ENCODE results near the gene ATG12.
"Not testable (repeated sequence)": the region's sequence is repeated elsewhere in the genome, so short reads cannot be mapped to it uniquely, and the experiment has no call there.

The ATG12 gene

DNA sequence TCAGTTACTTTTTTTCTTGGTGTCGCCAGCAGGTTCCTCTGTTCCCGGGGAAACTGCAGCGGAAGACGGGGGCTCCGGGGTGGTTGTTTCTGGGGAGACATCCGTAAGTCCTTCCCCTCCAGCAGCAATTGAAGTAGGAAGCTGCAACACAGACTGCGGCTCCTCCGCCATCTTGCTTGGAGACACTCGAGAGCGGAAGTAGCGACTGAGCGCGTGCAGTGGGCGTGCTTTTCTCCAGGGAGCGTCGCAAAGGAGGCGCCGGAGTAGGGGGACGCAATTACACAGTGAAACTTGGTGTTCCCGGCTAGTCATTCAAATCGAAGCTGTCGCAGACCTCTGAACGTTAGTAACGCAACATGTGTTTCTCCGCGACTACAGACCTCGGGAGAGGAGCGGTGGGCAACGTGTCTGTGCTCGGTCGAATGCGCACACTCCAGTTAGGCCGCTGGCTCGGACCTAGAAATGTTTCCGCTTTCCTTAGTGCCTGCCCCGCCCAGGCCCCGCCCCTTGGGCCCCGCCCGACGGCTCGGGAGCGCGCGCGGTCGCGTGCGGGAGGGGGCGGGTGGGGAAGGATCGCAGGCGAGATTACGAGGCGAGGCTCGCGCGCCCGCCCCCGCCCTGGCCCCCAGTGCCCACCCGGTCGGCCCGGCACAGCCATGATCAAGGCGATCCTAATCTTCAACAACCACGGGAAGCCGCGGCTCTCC is at the start of gene ATG12, which contains the start of gene AP3S1:
Gene ATG12, minus strand, starts transcription at position 184 of the 707 bp plus-strand sequence. Its CDS starts 13 bp downstream, at position 171.
Gene AP3S1, plus strand, starts transcription at position 554 of the 707 bp plus-strand sequence. Its CDS starts 103 bp downstream, at position 657.
- DNase-seq, result peak; percentile 86 to 93

DNA sequence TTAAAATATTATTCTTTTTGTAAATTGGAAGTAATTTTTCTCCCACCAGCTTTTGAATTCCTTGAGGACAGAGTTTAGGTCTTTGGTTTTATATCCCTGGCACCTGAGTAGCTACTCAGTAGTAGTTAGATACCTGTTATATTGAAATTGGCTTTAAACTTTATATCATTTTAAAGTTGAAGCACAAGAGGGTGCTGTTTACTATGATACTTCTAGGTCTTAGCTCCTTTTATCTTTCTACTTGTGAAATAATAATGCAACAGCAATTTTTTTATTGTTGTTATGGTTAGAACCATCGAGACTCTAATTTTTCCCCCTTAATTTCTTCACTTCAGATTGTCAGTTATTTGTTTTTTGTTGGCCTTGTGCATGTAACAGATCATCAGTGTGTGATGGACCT is 46.7 kb upstream of the ATG12 start:
- no peak for DNase-seq

DNA sequence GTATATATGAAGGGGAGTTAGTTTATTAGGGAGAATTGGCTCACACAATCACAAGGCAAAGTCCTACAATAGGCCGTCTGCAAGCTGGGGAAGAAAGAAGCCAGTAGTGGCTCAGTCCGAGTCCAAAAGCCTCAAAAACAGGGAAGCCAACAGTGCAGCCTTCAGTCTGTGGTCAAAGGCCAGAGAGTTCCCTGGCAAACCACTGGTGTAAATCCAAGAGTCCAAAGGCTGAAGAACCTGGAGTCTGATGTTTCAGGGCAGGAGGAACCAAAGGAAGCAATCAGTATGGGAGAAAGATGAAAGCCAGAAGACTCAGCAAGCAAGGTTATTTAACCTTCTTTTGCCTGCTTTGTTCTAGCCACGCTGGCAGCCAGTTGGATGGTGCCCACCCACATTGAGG is 43.8 kb upstream of the ATG12 start:
- not testable (repeated sequence) for DNase-seq

DNA sequence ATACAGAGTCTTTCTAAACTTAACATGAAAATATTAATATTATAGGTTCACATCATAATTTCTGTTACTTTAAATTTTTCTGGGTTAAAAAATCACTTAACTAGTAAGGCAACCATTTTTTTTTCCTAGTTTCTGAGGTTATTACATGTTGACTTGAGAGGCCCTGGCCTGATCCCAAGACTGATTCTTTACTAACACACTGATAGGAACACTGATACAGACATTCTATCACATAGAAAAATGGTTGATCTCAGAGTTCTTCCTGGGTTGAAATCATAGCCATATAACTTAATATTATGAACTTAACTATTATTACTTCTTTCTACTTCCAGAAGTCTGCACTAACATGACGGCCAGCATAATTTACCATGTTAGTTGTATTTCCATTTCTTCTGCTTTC is 43.3 kb upstream of the ATG12 start:
- DNase-seq, result no peak

DNA sequence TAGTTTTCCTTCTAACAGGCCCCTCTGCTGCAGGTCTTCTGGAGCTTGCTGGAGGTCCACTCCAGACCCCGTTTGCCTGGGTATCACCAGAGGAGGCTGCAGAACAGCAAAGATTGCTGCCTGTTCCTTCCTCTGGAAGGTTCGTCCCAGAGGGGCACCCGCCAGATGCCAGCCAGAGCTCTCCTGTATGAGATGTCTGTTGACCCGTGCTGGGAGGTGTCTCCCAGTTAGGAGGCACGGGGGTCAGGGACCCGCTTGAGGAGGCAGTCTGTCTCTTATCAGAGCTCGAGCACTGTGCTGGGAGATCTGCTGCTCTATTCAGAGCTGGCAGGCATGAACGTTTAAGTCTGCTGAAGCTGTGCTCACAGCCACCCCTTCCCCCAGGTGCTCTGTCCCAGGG is 41.1 kb upstream of the ATG12 start:
- DNase-seq, result not testable (repeated sequence)

DNA sequence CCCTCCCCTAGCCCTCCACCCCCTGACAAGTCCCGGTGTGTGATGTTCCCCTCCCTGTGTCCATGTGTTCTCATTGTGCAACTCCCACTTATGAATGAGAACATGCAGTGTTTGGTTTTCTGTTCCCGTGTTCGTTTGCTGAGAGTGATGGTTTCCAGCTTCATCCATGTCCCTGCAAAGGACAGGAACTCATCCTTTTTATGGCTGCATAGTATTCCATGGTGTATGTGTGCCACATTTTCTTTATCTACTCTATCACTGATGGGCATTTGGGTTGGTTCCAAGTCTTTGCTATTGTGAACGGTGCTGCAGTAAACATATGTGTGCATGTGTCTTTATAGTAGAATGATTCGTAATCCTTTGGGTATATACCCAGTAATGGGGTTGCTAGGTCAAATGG is 36.0 kb upstream of the ATG12 start:
- not testable (repeated sequence) for DNase-seq

DNA sequence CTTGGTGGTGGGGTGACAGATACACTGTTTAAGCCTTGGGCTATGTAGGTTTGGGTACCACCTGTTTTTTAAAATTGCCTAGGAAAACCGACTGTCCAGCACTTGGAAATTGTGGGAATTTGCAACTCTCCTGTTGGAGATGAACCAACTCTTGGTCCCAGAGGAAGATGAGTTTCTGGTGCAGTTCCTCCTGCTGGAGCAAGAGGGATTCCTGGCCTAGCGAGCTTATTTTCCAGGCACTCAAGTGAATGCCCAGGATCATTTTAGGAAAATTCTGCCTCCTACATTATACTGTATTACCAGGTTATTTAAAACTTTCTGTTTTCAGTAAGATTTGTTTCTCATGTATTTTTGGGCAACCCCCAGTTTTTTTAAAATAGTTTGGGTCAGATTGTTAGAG is 34.1 kb upstream of the ATG12 start:
- DNase-seq, result no peak

DNA sequence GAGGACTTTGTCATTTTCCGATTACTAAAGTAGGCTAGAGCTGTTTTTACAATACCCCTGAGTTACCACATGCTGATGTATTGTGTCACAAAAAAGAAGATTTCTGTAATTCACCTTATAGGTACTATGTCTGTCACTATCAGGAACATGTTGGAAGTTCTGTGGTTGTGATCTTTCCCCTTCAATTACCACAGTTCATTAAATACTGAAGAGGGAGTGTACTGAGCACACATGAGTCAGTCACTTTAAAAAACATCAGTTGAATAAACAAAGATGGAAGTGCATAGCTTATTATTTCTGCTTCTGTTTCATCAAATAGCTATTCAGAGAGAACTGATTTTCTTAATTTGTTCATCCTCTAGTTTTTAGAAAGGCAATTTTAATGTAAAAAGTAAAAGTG is 32.0 kb upstream of the ATG12 start:
- peak; percentile 1 to 4 for DNase-seq

DNA sequence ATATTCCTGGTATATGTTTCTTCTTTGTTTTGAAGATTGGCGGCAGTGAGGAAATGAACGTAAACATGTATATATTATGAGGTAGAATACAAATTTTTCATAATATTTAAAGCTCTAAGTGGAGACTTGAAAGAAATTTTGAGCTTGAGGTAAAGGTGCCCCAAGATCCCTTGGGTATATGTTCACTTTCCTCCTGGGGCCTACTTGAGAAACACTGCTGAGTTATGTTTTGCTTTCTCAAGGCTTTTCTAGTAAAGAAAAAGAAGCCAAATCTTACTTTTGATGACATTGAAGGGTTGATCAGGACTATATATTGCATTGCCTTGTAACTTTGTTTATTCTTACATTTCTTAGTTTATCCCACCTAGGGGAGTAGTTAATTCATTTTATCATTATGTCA is 31.1 kb upstream of the ATG12 start:
- no peak for DNase-seq

DNA sequence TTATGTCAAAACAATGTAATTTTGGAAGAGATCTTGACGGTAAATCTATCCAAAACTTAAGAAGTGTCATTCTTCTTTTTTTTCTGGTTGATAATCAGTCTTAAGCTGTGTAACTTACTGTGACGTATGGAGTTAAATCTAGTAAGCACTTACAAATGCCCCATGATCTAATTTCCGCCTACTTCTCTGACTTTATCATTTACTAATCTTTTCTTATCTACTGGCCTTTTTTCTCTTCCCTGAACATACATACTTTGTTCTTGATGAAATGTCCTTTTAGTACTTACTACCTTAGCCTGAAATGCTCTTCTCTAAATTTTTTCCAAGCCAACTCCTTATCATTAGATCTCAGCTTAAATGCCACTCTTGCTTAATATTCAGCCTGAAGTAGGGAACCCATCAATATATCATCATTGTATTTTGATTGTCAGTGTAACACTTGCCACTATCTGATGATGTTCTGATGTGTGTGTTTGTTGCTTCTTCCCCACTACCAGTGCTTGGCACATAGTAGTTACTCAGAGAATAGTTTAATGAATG is 28.0 kb upstream of the ATG12 start:
- no peak for DNase-seq

DNA sequence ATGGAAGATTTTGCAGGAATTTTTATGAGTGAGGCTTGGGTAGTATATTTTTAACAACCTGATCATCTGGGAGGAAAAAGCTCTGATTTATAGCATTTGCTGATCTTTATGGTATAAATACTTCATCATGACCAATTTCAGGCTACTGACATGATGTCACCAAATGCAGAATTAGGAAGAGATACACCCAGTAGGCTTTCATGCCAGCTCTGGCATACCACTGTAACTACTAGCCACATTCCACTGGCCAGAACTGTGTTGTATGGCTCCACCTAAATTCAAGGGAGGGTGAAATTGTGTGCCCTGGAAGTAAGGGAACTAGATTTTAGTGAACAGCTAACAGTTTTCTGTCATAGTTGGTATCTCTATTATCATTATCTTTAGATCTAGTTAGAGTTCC is 18.0 kb upstream of the ATG12 start:
- DNase-seq, result no peak

DNA sequence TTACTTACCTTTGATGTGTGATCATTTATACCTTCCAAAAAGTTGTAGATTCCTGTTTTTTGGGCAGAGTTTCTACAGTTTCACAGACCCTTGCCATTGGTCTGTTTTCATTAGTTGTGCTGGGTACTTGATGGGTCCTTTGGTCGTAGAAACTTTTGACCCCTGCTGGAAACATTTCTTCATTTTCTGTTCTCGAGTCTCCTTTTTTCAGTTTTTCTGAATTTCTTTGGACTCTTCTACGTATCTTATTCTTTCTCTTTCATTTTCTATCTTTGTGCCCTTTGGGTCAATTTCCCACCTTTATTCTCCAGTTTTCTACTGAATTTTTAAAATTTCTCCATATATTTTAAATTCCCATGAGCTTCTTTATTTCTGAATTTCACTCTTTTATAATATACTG is 17.0 kb upstream of the ATG12 start:
- DNase-seq, result no peak

DNA sequence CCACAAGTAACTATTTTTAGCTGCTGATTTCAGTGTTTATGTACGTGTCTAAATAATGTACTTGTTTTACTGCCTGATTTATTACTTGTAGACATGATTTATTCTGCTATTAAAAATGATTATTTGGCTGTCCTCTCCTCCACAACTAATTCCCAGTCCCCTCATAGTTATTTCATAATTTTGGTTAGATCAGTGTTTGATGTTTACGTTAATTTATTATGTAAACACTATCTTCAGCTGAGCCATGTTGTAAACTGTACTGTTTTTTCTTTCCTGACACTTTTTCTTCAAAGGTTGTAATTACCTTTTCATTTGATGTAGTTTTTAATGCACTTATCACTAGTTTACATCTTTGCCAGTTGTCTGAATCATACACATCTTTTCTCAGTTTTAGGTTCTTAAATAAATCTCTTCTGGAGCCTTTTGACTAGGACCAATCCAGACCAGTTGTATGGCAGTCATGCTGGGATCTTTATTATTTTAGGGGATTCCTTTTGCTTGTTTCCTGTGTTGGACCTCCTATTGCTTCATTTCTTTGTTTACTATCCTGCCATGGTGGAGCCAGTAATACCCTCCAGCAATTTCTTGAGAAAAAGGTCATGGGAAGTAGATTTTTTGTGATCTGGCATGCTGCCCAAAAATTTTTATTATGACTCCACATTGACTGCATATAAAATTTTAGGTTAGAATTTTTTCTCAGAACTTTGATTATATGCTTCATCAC is 16.4 kb upstream of the ATG12 start:
- no peak for DNase-seq

DNA sequence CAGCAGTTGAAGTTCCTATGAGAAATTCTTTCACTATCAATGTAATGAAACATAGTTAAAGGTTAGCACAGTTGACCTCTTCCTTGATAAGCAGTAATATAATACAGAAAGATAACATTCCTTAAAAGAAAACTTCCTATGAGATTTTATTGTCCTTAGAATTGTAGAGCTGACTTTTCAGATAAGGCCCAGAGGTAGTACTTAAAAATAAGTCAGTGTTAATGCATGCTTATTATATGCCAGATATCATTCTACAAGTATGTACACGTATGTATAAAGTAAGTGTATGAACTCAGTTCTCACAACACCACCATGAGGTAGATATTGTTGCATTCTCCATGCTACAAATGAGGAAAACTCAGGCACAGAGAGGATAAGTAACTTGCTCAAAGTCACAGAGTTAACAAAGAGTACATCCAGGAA is 15.7 kb upstream of the ATG12 start:
- no peak for DNase-seq

DNA sequence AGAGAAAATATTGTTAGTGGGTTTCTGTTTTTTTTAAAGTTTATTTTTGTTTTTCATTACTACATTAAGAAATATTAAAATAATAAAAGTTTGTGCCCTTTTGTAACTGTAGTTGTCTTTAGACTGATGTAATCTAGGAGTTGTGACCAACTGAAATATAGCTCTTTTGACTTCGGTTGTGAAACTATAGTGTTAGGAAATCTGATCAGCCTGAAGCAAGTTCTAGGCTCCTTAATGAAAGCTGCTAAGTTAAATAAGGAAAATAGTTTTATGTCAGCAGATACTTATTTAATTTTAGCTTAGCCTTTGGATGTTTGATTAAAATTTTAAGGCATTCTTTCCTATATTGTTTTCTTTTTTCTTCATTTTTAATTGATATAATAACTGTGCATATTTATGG is 14.6 kb upstream of the ATG12 start:
- DNase-seq, result no peak

DNA sequence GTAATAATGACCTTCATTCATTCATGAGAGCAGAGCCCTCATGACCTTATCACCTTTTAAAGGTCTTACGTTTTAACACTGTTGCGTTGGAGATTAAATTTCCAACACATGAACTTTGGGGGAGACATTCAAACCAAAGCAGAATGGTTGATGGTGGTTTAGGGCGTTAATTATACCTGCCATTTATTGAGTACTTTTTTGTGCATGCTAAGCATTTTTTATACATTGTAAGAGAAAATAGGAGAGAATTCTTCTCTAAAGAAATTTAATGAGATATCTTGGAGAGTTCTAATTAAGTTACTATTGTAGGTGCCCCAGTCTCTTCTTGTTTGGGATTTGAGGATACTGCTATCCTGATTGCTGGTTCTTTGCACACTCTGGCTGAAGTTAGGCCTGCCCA is 12.8 kb upstream of the ATG12 start:
- no peak for DNase-seq

DNA sequence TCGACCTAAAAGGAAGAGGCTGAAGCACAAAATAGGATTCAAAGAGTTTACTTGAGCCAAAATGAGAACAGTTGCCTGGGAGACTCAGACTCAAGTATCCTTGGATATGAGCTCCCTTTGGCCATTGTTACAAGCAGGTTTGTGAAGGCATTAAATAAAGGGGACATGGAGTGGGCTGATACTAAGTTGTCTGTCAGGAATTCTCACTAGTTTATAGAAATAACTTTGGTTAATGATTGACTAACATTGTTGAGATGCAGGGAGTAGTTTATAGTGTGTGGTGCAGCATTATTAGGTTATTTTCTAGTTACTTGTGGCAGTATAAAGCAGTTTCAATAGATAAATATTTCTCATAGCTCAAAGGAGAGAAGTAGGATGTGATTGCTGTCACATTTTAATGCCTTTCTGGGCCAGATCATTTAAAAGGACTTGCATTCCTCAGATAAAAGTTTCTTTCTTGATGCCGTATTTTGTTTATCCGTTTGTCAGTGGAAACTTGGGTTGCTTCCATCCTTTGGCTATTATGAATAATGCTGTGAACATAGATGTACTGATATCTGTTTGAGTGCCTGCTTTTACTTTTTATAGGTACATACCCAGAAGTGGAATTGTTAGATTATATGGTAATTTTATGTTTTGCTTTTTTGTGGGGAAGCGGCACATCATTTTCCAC is 9.5 kb upstream of the ATG12 start:
- DNase-seq, result no peak

DNA sequence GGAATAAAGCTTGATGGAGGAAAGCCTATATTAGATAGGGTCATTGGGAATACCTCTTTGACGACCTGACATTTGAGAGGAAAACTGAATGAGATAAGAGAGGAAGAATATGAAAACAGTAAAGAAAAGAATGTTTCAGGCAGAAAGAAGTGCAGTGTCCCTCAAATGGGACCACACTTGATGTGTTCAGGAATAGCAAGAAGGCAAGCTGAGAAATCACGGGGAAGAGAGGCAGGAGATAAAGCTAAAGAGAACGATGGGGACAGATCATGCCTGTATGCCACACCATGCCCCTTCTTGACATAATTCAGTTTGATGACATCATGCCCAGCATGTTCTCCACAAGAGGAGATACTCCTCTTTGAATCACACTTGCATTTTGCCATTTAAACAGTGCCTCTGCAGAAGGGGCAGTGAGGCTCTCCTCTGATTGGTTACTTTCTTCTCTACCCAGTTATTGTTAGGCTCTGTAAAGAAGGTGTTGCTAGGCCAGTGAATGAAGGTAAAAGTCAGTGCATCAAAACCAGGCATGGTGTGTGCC is 8.0 kb upstream of the ATG12 start:
- DNase-seq, result no peak

DNA sequence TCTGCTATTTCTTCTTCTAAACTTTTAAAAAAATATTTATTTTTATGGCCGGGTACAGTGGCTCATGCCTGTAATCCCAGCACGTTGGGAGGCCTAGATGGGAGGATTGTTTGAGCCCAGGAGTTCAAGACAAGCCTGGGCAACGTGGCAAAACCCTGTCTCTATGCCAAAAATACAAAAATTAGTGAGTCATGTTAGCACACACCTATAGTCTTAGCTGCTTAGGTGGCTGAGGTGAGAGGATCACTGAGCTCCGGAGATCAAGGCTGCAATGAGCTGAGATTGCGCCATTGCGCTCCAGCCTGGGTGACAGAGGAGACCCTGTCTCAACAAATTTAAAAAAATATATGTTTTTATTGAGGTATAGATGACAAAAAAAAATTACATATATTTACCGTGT is 5.9 kb upstream of the ATG12 start:
- DNase-seq, result no peak

DNA sequence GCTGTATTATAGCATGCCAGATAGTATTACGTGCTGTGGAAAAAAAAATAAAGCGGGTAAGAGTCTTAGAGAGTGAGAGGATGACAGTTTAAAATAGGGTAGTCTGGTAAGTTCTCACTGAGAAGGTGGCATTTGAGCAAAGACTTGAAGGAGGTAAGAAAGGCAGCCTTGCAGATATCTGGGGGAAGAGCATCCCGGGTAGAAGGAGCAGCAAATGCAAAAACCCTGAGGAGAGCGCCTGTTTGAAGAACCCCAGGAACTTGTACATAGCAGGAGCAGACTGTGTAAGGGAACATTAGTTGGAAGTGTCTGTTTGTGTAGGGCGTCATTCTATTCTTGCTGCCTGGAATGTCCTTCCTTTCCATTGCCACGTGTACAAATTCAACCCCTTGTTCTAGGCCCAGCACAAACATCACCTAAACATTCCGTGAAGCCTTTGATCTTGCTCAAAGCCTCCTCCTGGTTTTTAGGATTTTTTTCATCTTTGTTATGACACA is 3.0 kb upstream of the ATG12 start:
- no peak for DNase-seq

DNA sequence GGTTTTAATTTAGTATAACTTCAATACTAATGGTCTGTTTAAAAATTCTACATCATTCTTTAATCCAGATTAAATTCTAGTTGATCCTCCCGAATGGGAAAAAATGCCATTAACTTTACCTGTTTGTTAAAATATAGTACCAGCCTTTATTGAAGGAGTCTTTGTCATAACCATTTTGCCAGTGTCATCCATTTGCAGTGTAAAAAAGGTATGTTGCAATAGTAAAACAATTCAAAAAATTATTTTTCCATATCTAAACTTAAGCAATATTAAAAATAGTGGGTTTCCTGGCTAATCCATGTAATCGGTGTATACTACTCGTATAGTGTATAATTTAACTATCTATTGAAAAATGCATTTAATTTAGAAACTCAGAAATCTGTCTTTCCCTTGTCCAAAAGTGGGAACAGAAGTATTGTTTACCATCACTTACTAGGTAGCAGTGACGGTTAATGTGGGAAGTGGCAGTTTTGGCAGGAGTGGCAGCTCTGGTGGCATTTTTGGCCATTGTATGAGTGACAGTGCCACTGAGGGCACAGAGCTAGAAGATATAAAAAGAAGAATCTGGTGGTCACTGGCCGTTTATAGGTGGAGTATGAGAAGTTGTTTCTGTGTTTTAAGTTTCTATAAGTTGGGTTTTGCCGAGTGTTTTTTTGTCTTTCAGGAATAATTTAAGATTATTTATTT is 2.2 kb upstream of the ATG12 start:
- DNase-seq, result no peak

DNA sequence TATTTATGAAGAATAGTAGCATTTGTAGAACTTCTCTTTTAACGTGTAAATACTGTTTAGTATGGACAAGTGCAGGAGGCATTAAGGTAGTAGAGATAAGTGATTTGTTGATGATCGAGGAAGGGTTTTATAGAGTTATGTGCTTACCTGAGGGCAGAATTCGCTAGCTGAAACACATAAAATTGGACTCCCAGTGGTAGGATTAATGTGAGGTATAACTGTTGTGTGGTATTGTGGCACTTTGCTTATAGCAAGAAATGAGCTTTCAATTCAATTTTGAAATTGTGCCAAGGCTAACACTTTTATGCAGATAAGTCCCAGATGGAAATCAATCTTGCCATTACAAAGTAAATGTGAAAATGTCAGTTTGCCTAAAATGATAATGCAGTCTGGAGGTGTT is 1.6 kb upstream of the ATG12 start:
- peak in 1 of 2 experiments; percentile 0 for DNase-seq

All from SHP77 (cell line).